ENCODE data around the gene COG5. TPM values are rescaled to one million over a fixed set of nuclear protein-coding genes. Genes with fewer than 3 reads are reported as not detected.

COG5 gene
- total and polyA plus RNA-seq, 10 of the 15 experiments (the other 5 are each of a cell fraction or from before 2014, with no cell fraction given), result 5.5 to 27.9 (median 15.6) TPM

GRCh38 chr7:107387573-107388219 is 176.0 kb downstream of the COG5 start:
- H4K20me1 ChIP-seq (ENCODE audit: control insufficient read depth, insufficient read depth), result no peaks in the 10 kb centered on the region
- no peak overlapping the region for H3K27ac ChIP-seq (ENCODE audit: control insufficient read depth, insufficient read depth)
- WGBS (ENCODE audit: insufficient coverage, insufficient replicate concordance, low lambda C conversion rate, missing lambda C conversion rate), result 86% methylated on average over 6 of the region's 6 CpGs
- BruUV-seq (replicated peaks), result no TSS peak
- no peak for ATAC-seq
- no peaks in the 10 kb centered on the region for H3K27me3 ChIP-seq (replicated peaks in 1 of 2; ENCODE audit: control insufficient read depth in 2 of 2, insufficient read depth in 2 of 2, low read length in 1 of 2)
- no peaks in the 10 kb centered on the region for H3K36me3 ChIP-seq (ENCODE audit: control insufficient read depth in 2 of 2, insufficient read depth in 2 of 2, low read length in 1 of 2)
- TF ChIP-seq CHD2 (IDR thresholded peaks at IDR 0.05; ENCODE audit: borderline replicate concordance, low read depth, low read length) (no peak), HDAC6 (IDR thresholded peaks at IDR 0.05; ENCODE audit: unreplicated experiment) (no peak), POLR2A (IDR thresholded peaks at IDR 0.05; ENCODE audit: low read depth, low read length) (no peak), CBFB (IDR thresholded peaks at IDR 0.05; ENCODE audit: low read depth) (no peak), HSF1 (IDR thresholded peaks at IDR 0.05; ENCODE audit: low read depth, low read length) (no peak), MXI1 (IDR thresholded peaks at IDR 0.05; ENCODE audit: low read depth, low read length) (no peak), BHLHE40 (IDR thresholded peaks at IDR 0.05; ENCODE audit: borderline replicate concordance in 1 of 2, low read depth in 2 of 2, low read length in 1 of 2) (no peak), TBL1XR1 (IDR thresholded peaks at IDR 0.05; ENCODE audit: low read depth, low read length) (no peak), FOS (IDR thresholded peaks at IDR 0.05; ENCODE audit: borderline replicate concordance, extremely low read depth, insufficient read length) (no peak), ELK1 (IDR thresholded peaks at IDR 0.05; ENCODE audit: low read depth, low read length) (no peak), BMI1 (IDR thresholded peaks at IDR 0.05; ENCODE audit: borderline replicate concordance) (no peak), POLR2AphosphoS5 (IDR thresholded peaks at IDR 0.05; ENCODE audit: low read length) (no peak), PAX8 (IDR thresholded peaks at IDR 0.05) (no peak)
- ChIA-PET SMC1A (ENCODE audit: uncharacterized antibody, unreplicated experiment) (interaction anchor here (0.8 to 1.2 kb wide), 2 partner anchors 29 to 182 kb away, joined by 3 read pairs; no protein-coding TSS in a partner anchor), POLR2A (no interaction called here), CTCF (interaction anchor here (0.9 kb wide), 1 partner anchor 8 kb away, joined by 4 read pairs; no protein-coding TSS in a partner anchor), RAD21 (ENCODE audit: unreplicated experiment) (no interaction called here)
- no peak overlapping the region for H2AFZ ChIP-seq (ENCODE audit: control insufficient read depth, low read depth, low read length)
- no peaks in the 10 kb centered on the region for H3K79me2 ChIP-seq (ENCODE audit: control insufficient read depth, insufficient read depth, low read length)
- in situ Hi-C loops (cut with MboI), result no loop called here
- no peak overlapping the region for H3K9ac ChIP-seq (ENCODE audit: control insufficient read depth, insufficient read depth, low read length)
- no peaks in the 10 kb centered on the region for H3K4me1 ChIP-seq (ENCODE audit: control insufficient read depth, insufficient read depth, low read length)
- H3K9me3 ChIP-seq (replicated peaks; ENCODE audit: control insufficient read depth, insufficient read depth, low read length), result no peaks in the 10 kb centered on the region
- intact Hi-C loops (cut with micrococcal nuclease; ENCODE audit: unreplicated experiment), result no loop called here
- no peak overlapping the region for H3K4me2 ChIP-seq (ENCODE audit: control insufficient read depth, insufficient read depth)
- no peak overlapping the region for H3K4me3 ChIP-seq
- DNase-seq (ENCODE audit: low read depth, low spot score), result no peak
- no peak for FAIRE-seq
